Liver (tissue), 9 donors: ENCODE results near the gene PHF3. TPM values are rescaled to one million over a fixed set of nuclear protein-coding genes. Genes with fewer than 3 reads are reported as not detected.

Experiments
- DNase-seq: peaks from one replicate; pipeline ENCODE4 v3.0.0-alpha.2; 2017; ENCODE audit warnings: low spot score
- H3K27ac ChIP-seq, 2 donors: one replicate each; pipeline ENCODE4 v1.7.0; 2013; ENCODE audit warnings: inconsistent platforms in 2 of 2, low read length in 2 of 2, control low read depth in 1 of 2, low read depth in 1 of 2, mild to moderate bottlenecking in 1 of 2
- H3K27me3 ChIP-seq, 4 donors: one replicate each; pipeline versions ENCODE4 v1.6.1 to v1.7.0; 2013; ENCODE audit warnings: low read length in 3 of 4, inconsistent platforms in 1 of 4, mild to moderate bottlenecking in 1 of 4, moderate library complexity in 1 of 4; ENCODE audit not compliant: control insufficient read depth in 4 of 4, insufficient read depth in 4 of 4
- H3K36me3 ChIP-seq, 4 donors: one replicate each; pipeline versions ENCODE4 v1.6.1 to v1.7.0; 2013; ENCODE audit warnings: low read length in 3 of 4, mild to moderate bottlenecking in 3 of 4, low read depth in 1 of 4, moderate library complexity in 1 of 4; ENCODE audit not compliant: control insufficient read depth in 4 of 4, insufficient read depth in 3 of 4
- H3K4me1 ChIP-seq, 4 donors: one replicate each; pipeline versions ENCODE4 v1.6.1 to v1.7.0; 2013; ENCODE audit warnings: low read length in 3 of 4, mild to moderate bottlenecking in 3 of 4, moderate library complexity in 1 of 4; ENCODE audit not compliant: control insufficient read depth in 4 of 4, insufficient read depth in 4 of 4
- H3K4me3 ChIP-seq, 3 donors: one replicate each; pipeline versions ENCODE4 v1.6.1 to v1.7.0; 2013; ENCODE audit warnings: low read length in 3 of 3, control low read depth in 1 of 3, low read depth in 1 of 3, mild to moderate bottlenecking in 1 of 3
- H3K9ac ChIP-seq, 2 donors: one replicate each; pipeline ENCODE4 v1.7.0; 2013; ENCODE audit warnings: low read length in 2 of 2, mild to moderate bottlenecking in 2 of 2, moderate library complexity in 2 of 2, control low read depth in 1 of 2, low read depth in 1 of 2
- H3K9me3 ChIP-seq, 4 donors: one replicate each; pipeline versions ENCODE4 v1.6.1 to v1.7.0; 2013; ENCODE audit warnings: low read length in 3 of 4; ENCODE audit not compliant: control insufficient read depth in 4 of 4
- EGR1 ChIP-seq, 2 donors: IDR thresholded peaks; 2 replicates each; pipeline ENCODE4 v1.6.1; 2016 to 2018; ENCODE audit warnings: antibody characterized with exemption in 2 of 2, low read depth in 2 of 2
- FOXA1 ChIP-seq: IDR thresholded peaks from 2 replicates; pipeline ENCODE4 v1.6.1; 2016; ENCODE audit warnings: antibody characterized with exemption
- FOXA2 ChIP-seq: IDR thresholded peaks from 2 replicates; pipeline ENCODE4 v1.6.1; 2016; ENCODE audit warnings: antibody characterized with exemption
- GABPA ChIP-seq, 2 donors: IDR thresholded peaks in 1 of 2; conservative IDR thresholded peaks in 1 of 2; 2 replicates each; pipeline ENCODE4 v1.6.1; 2016; ENCODE audit warnings: antibody characterized with exemption in 2 of 2, mild to moderate bottlenecking in 1 of 2, moderate library complexity in 1 of 2
- HNF4A ChIP-seq, 2 donors: conservative IDR thresholded peaks; 2 replicates each; pipeline ENCODE4 v1.6.1; 2016; ENCODE audit warnings: antibody characterized with exemption in 2 of 2, mild to moderate bottlenecking in 2 of 2
- HNF4G ChIP-seq: IDR thresholded peaks from 2 replicates; pipeline ENCODE4 v1.6.1; 2016; ENCODE audit warnings: antibody characterized with exemption
- JUND ChIP-seq, 2 donors: IDR thresholded peaks; 2 replicates each; pipeline ENCODE4 v1.6.1; 2016; ENCODE audit warnings: antibody characterized with exemption in 2 of 2
- NR2F2 ChIP-seq: IDR thresholded peaks from 2 replicates; pipeline ENCODE4 v1.6.1; 2016; ENCODE audit warnings: antibody characterized with exemption
- RAD21 ChIP-seq, 2 donors: IDR thresholded peaks; 2 replicates each; pipeline ENCODE4 v1.6.1; 2016; ENCODE audit warnings: antibody characterized with exemption in 2 of 2, mild to moderate bottlenecking in 2 of 2
- RXRA ChIP-seq, 2 donors: IDR thresholded peaks; 2 replicates each; pipeline ENCODE4 v1.6.1; 2017 to 2018; ENCODE audit warnings: antibody characterized with exemption in 2 of 2, mild to moderate bottlenecking in 1 of 2
- SP1 ChIP-seq: IDR thresholded peaks from 2 replicates; pipeline ENCODE4 v1.6.1; 2018; ENCODE audit warnings: antibody characterized with exemption, mild to moderate bottlenecking
- TAF1 ChIP-seq: conservative IDR thresholded peaks from 2 replicates; pipeline ENCODE4 v1.6.1; 2016; ENCODE audit warnings: antibody characterized with exemption, mild to moderate bottlenecking
- YY1 ChIP-seq: IDR thresholded peaks from 2 replicates; pipeline ENCODE4 v1.6.1; 2016; ENCODE audit warnings: antibody characterized with exemption, mild to moderate bottlenecking
- polyA plus RNA-seq, 2 donors: library from polyadenylated mRNA; stranded (reverse) in 1 of 2; unstranded in 1 of 2; fragments of 200-250 nt in 1 of 2; fragments of >200 nt in 1 of 2; fragmentation: Nextera tagmentation in 1 of 2; extraction: Ambion mirVana in 1 of 2; gene quantifications; one replicate each; pipeline versions ENCODE4 v1.2.1 to v1.2.3, GENCODE V29; 2013 to 2015
- total RNA-seq, 2 donors: library from RNA; depleted of rRNA; stranded (reverse); fragments of >200 nt; gene quantifications; one replicate each; pipeline ENCODE4 v1.2.3, GENCODE V29; 2014
- TF ChIP-seq, protein P1 (sequence below): IDR thresholded peaks from 2 replicates; pipeline ENCODE4 v1.6.1; 2016; ENCODE audit warnings: antibody characterized with exemption, mild to moderate bottlenecking
- TF ChIP-seq, protein P2 (sequence below): IDR thresholded peaks from 2 replicates; pipeline ENCODE4 v1.6.1; 2016; ENCODE audit warnings: antibody characterized with exemption
- TF ChIP-seq, protein P3 (sequence below): IDR thresholded peaks from 2 replicates; pipeline ENCODE4 v1.6.1; 2016; ENCODE audit warnings: antibody characterized with exemption
- TF ChIP-seq, protein P4 (sequence below): IDR thresholded peaks from 2 replicates; pipeline ENCODE4 v1.6.1; 2016; ENCODE audit warnings: antibody characterized with exemption
- TF ChIP-seq, protein P5 (sequence below): fragments of 150-350 bp; IDR thresholded peaks from 2 replicates; pipeline ENCODE4 v1.5.1; 2017; ENCODE audit warnings: improper control_type of control experiment, low read depth, low read length; ENCODE audit not compliant: missing input control
- donor health status: healthy.
- donor health status: healthy.
- donor health status: healthy.
- donor health status: healthy.
- donor health status: healthy.

PHF3 gene
- total and polyA plus RNA-seq, 4 donors, result 7.7 to 38.9 (median 25.1) TPM

DNA sequence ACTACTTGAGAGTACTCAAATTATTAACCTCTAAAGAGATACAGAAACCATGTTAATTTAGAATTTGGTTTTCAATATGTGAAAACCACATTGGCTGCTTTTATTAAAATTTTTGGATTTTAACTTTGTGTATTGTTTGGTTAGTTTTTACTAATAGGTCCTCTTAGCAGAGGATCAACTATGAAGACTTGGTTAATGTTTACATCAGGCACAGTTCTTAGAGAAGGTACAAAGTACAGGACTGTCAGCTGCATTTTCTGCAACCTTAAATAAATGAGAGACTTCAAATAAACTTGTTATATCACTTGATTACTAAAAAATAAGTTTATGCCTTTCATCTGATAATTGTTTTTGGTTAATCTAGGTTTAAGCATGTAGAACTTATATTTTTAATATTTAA is 89.1 kb downstream of the PHF3 start:
- Histone ChIP-seq H3K9me3 (no peaks in the 10 kb centered on the region), H3K27me3 (no peaks in the 10 kb centered on the region), H3K9ac (no peak overlapping the region), H3K4me1 (peaks cover 1 to 13% (median 8%) of the 10 kb centered on the region in 4 donors), H3K27ac (no peak overlapping the region), H3K36me3 (no peaks in the 10 kb centered on the region), H3K4me3 (no peak overlapping the region)
- DNase-seq, result no peak
- TF ChIP-seq, protein P1, sequence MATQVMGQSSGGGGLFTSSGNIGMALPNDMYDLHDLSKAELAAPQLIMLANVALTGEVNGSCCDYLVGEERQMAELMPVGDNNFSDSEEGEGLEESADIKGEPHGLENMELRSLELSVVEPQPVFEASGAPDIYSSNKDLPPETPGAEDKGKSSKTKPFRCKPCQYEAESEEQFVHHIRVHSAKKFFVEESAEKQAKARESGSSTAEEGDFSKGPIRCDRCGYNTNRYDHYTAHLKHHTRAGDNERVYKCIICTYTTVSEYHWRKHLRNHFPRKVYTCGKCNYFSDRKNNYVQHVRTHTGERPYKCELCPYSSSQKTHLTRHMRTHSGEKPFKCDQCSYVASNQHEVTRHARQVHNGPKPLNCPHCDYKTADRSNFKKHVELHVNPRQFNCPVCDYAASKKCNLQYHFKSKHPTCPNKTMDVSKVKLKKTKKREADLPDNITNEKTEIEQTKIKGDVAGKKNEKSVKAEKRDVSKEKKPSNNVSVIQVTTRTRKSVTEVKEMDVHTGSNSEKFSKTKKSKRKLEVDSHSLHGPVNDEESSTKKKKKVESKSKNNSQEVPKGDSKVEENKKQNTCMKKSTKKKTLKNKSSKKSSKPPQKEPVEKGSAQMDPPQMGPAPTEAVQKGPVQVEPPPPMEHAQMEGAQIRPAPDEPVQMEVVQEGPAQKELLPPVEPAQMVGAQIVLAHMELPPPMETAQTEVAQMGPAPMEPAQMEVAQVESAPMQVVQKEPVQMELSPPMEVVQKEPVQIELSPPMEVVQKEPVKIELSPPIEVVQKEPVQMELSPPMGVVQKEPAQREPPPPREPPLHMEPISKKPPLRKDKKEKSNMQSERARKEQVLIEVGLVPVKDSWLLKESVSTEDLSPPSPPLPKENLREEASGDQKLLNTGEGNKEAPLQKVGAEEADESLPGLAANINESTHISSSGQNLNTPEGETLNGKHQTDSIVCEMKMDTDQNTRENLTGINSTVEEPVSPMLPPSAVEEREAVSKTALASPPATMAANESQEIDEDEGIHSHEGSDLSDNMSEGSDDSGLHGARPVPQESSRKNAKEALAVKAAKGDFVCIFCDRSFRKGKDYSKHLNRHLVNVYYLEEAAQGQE, result no peak
- TF ChIP-seq RAD21 (IDR thresholded peaks at IDR 0.05) (peak in 1 of 2 donors; percentile 30), FOXA2 (peak; percentile 6), TAF1 (no peak), SP1 (peak; percentile 48), RXRA (IDR thresholded peaks at IDR 0.05) (peak in 1 of 2 donors; percentile 22), HNF4G (peak; percentile 70), NR2F2 (no peak), EGR1 (IDR thresholded peaks at IDR 0.05; ENCODE audit: low read depth in 2 of 2) (no peak), JUND (IDR thresholded peaks at IDR 0.05) (peak in 1 of 2 donors; percentile 17), HNF4A (conservative IDR thresholded peaks at IDR 0.05) (peak; percentile 87 to 91), GABPA (IDR thresholded peaks at IDR 0.05 in 1 of 2, conservative IDR thresholded peaks at IDR 0.05 in 1 of 2) (no peak), YY1 (no peak), FOXA1 (no peak)
- TF ChIP-seq, protein P2, sequence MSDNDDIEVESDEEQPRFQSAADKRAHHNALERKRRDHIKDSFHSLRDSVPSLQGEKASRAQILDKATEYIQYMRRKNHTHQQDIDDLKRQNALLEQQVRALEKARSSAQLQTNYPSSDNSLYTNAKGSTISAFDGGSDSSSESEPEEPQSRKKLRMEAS, result no peak
- TF ChIP-seq, protein P3, sequence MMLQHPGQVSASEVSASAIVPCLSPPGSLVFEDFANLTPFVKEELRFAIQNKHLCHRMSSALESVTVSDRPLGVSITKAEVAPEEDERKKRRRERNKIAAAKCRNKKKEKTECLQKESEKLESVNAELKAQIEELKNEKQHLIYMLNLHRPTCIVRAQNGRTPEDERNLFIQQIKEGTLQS, result no peak
- TF ChIP-seq, protein P4, sequence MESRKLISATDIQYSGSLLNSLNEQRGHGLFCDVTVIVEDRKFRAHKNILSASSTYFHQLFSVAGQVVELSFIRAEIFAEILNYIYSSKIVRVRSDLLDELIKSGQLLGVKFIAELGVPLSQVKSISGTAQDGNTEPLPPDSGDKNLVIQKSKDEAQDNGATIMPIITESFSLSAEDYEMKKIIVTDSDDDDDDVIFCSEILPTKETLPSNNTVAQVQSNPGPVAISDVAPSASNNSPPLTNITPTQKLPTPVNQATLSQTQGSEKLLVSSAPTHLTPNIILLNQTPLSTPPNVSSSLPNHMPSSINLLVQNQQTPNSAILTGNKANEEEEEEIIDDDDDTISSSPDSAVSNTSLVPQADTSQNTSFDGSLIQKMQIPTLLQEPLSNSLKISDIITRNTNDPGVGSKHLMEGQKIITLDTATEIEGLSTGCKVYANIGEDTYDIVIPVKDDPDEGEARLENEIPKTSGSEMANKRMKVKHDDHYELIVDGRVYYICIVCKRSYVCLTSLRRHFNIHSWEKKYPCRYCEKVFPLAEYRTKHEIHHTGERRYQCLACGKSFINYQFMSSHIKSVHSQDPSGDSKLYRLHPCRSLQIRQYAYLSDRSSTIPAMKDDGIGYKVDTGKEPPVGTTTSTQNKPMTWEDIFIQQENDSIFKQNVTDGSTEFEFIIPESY, result no peak
- TF ChIP-seq, protein P5, sequence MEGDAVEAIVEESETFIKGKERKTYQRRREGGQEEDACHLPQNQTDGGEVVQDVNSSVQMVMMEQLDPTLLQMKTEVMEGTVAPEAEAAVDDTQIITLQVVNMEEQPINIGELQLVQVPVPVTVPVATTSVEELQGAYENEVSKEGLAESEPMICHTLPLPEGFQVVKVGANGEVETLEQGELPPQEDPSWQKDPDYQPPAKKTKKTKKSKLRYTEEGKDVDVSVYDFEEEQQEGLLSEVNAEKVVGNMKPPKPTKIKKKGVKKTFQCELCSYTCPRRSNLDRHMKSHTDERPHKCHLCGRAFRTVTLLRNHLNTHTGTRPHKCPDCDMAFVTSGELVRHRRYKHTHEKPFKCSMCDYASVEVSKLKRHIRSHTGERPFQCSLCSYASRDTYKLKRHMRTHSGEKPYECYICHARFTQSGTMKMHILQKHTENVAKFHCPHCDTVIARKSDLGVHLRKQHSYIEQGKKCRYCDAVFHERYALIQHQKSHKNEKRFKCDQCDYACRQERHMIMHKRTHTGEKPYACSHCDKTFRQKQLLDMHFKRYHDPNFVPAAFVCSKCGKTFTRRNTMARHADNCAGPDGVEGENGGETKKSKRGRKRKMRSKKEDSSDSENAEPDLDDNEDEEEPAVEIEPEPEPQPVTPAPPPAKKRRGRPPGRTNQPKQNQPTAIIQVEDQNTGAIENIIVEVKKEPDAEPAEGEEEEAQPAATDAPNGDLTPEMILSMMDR, result no peak
